Stimulated activated effector memory CD8-positive, alpha-beta T cell treated with anti-CD3 and anti-CD28 coated beads, Interleukin-12 subunit alpha, Interleukin-12 subunit beta, amount 100 ng/mL, for 72 hours (primary cell): Measurements from ENCODE around the gene ABHD12B.
"Not testable (repeated sequence)": the region's sequence is repeated elsewhere in the genome, so short reads cannot be mapped to it uniquely, and the experiment has no call there.

Experiments
- ATAC-seq: fragments of 150-1000 bp; cut with Tn5 transposase; 2 replicates; pipeline ENCODE4 v1.10.0; 2021
- DNase-seq, 2 donors: peaks; one replicate each; pipeline ENCODE4 v3.0.0; 2021 to 2022; ENCODE audit warnings: low spot score in 2 of 2
- H3K27ac Mint-ChIP-seq: one replicate; pipeline ENCODE4 v1.8.0; 2022; ENCODE audit warnings: mild to moderate bottlenecking, mixed read lengths
- H3K36me3 Mint-ChIP-seq: one replicate; pipeline ENCODE4 v1.8.0; 2022; ENCODE audit warnings: mild to moderate bottlenecking, mixed read lengths
- H3K4me1 Mint-ChIP-seq: one replicate; pipeline ENCODE4 v1.8.0; 2022; ENCODE audit warnings: mixed read lengths
- H3K4me3 Mint-ChIP-seq: one replicate; pipeline ENCODE4 v1.8.0; 2022; ENCODE audit warnings: mild to moderate bottlenecking, mixed read lengths
- H3K9me3 Mint-ChIP-seq: one replicate; pipeline ENCODE4 v1.8.0; 2022; ENCODE audit warnings: mixed read lengths

Gene ABHD12B

DNA sequence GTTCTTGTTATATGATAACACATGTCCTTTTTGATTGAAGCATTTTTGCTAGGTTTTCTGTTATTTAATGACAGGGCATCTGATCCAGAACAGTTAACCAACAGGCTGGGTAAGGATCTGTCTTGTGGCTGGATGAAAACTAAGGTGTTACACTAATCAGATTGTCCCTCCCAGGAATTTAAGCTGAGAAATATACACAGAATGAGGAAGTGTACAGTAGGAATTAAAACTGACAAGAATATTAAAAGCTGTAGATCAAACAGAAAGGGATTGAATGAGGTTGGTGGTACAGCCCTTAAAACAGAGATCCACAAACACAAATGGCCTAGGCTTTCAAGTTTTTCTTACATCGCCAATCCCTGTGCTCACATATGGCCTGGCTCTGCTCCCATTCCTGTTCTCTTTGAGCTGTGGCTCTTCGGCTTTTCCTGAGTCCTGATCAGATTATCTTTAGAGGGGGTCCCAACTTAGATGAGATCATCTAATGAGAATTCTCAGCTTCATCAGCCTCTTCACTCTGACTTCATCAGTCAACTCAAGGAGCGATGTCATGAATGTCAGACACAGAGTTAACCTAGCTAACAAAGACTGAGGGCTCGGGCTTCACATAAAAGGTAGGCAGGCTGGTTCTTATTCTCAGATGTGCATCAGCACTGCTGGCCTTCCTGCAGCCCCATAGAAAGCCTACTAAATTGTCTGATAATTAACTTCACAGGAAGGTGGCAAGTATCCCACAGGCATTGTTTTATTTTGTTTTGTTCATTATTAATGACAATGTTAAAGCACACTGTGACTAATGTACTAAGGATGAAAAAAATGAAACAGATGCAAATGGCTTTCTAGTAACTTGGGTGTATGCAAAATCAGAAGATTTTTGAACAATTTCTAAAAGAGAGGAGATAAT, 61.0 kb downstream of the ABHD12B start:
- H3K36me3 Mint-ChIP-seq = no peaks in the 10 kb centered on the region
- no peak for ATAC-seq

DNA sequence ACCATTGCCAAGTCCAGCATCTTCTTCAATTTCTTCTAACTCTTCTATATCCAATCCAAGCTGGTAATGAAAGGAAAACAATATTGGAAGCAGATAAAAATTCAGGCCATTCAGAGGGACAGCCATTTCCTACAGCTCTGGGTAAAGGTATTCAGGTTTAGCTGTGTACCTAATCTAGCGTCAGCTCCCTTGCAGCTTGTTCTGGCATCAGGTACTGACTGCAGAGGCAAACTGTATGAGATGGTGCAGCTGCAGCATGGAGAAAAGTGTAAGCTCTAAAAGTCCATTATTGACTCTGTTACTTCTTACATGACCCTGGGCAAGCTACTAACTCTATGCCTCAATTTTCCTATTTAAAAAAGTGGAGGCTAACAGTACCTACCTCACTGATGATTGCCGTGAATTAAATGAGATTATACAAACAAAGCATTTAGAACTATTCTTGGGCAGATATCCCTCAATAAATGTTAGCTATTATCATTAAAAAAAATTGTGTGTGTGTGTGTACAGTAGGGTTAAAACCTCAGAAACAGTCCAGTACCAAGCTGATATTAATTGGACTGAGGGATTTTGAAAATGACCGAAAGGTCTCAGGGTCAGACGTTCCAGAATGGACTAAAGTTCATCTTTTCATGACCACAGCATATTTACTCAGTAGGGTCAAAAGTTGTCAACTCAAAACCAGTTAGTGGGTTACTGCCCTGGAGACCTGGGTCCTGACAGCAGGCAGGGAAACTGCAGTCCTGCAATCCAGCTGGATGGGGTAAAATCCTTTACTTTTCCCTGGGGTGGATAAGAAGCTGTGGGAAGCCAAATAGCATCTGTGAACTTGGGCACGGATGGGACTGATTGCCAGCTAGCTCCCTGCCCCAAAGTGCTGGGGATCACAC, 63.5 kb downstream of the ABHD12B start:
- Mint-ChIP-seq H3K36me3 (no peaks in the 10 kb centered on the region), H3K4me1 (no peaks in the 10 kb centered on the region), H3K27ac (no peak overlapping the region), H3K4me3 (no peak overlapping the region), H3K9me3 (no peaks in the 10 kb centered on the region)
- DNase-seq (no peak), ATAC-seq (no peak)

More for the DNA sequence above, 61.0 kb downstream of the ABHD12B start:
- no peak overlapping the region for H3K27ac Mint-ChIP-seq
- no peaks in the 10 kb centered on the region for H3K9me3 Mint-ChIP-seq
- DNase-seq = no peak
- H3K4me3 Mint-ChIP-seq = no peak overlapping the region
- H3K4me1 Mint-ChIP-seq = no peaks in the 10 kb centered on the region

DNA sequence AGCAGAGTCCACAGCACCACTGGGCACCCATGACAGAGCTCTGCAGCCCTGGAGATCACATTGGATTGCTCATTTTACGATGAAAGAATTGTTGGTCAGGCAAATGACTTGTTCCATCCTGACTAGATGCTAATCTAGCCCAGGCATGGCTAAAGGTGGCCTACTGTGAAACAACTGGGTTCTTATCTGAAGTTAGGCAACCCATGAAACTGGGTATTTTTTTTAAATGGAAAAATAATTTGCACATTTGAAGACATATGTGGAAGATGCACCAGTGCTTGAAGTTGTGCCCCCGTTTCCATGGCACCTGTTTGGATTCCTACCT, 64.1 kb downstream of the ABHD12B start:
- Mint-ChIP-seq H3K4me1 (no peaks in the 10 kb centered on the region), H3K4me3 (no peak overlapping the region), H3K9me3 (no peaks in the 10 kb centered on the region), H3K36me3 (no peaks in the 10 kb centered on the region), H3K27ac (no peak overlapping the region)
- DNase-seq (no peak), ATAC-seq (no peak)

DNA sequence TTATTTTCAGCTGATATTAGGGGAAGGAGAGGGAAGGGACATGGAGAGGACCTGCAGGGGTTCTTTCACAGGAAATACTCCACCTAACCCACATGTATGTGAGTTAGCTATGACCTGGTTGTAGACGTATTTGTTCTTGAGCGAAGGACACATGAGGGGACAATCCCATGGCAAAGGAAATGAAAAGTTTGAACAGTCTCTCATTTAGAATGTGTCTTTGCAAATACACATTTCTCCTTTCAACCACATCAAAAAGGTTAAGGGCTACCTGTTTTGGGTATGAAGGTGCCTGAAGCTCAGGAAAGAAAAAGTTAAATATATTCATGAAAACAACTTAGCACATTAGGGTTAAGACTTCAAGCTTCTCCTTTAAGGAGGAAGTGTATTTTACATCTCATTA, 65.0 kb downstream of the ABHD12B start:
- H3K27ac Mint-ChIP-seq = no peak overlapping the region
- no peaks in the 10 kb centered on the region for H3K36me3 Mint-ChIP-seq
- H3K9me3 Mint-ChIP-seq = no peaks in the 10 kb centered on the region
- H3K4me1 Mint-ChIP-seq = no peaks in the 10 kb centered on the region
- ATAC-seq (no peak), DNase-seq (no peak)
- H3K4me3 Mint-ChIP-seq = no peak overlapping the region

DNA sequence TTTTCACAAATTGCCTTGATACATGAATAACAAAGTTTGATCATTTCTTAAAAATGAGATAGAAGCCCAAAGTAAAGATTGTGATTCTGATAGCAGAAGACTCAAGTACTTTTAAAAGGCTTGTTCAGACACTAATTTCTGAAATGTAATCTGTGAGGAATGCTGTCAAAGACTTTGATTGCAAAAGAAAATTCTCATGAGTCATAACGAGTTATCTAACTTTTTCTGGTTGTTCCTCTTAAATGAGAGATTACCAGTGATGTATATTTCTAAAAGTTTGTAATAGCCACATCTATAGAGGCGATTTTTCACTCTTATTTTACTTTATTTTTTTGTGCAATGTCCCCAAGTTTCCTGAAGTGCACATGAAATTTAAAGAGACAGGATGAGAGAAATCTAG, 65.5 kb downstream of the ABHD12B start:
- Mint-ChIP-seq H3K27ac (no peak overlapping the region), H3K4me1 (no peaks in the 10 kb centered on the region), H3K36me3 (no peaks in the 10 kb centered on the region), H3K9me3 (no peaks in the 10 kb centered on the region), H3K4me3 (no peak overlapping the region)
- ATAC-seq = no peak
- no peak for DNase-seq

DNA sequence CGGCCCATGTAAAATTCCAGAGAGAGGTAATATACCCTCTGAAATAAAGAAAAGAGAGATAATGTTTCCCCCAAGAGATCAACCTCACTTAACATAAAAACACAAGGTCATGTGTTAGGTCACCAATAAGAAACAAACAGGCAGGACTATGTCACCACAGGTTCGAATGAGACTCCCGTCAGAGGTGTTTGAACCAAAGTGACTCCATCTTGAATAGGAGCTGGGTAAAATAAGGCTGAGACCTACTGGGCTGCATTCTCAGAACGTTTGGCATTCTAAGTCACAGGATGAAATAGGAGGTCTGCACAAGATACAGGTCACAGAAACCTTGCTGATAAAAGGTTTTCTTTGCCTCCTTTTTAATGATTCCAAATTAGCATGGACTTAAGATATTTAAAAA, 65.9 kb downstream of the ABHD12B start:
- no peaks in the 10 kb centered on the region for H3K9me3 Mint-ChIP-seq
- no peaks in the 10 kb centered on the region for H3K36me3 Mint-ChIP-seq
- no peak overlapping the region for H3K27ac Mint-ChIP-seq
- no peak overlapping the region for H3K4me3 Mint-ChIP-seq
- no peak for ATAC-seq
- no peaks in the 10 kb centered on the region for H3K4me1 Mint-ChIP-seq
- DNase-seq = no peak

DNA sequence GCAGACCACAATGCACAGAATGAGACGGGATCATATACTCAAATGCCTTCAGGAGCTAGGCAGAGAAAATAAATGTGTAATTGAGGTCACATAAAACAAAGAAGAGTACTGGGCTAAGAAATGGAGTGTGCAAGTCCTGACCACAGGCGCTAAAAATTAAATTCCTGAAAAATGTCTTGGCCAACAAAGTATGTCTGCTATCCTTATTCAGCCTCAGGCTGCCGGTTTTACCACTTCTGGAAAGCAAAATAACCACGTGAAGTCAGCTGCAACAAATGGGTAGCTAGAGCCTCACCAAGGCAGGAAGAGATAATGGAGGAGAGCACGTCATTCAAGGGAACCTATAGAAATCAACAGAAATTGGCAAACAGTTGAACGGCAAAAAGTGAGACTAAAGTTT, 69.3 kb downstream of the ABHD12B start:
- H3K4me3 Mint-ChIP-seq = no peak overlapping the region
- ATAC-seq (no peak), DNase-seq (no peak)
- H3K9me3 Mint-ChIP-seq = no peaks in the 10 kb centered on the region
- no peaks in the 10 kb centered on the region for H3K36me3 Mint-ChIP-seq
- H3K4me1 Mint-ChIP-seq = peaks cover 8% of the 10 kb centered on the region
- H3K27ac Mint-ChIP-seq = no peak overlapping the region

DNA sequence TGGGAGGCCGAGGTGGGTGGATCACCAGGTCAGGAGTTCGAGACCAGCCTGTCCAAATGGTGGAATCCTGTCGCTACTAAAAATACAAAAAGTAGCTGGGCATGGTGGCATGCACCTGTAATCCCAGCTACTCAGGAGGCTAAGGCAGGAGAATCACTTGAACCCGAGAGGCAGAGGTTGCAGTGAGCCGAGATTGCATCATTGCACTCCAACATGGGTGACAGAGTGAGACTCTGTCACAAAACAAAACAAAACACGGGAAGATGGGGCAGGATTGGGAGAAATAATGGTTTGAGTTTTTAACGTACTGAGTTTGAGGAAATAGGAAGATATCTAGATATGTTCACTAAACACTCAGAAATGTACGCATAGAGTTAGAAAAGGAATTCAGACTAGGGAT, 69.8 kb downstream of the ABHD12B start:
- H3K9me3 Mint-ChIP-seq, H3K4me3 Mint-ChIP-seq, ATAC-seq, DNase-seq, H3K27ac Mint-ChIP-seq, H3K36me3 Mint-ChIP-seq, H3K4me1 Mint-ChIP-seq: not testable (repeated sequence)

DNA sequence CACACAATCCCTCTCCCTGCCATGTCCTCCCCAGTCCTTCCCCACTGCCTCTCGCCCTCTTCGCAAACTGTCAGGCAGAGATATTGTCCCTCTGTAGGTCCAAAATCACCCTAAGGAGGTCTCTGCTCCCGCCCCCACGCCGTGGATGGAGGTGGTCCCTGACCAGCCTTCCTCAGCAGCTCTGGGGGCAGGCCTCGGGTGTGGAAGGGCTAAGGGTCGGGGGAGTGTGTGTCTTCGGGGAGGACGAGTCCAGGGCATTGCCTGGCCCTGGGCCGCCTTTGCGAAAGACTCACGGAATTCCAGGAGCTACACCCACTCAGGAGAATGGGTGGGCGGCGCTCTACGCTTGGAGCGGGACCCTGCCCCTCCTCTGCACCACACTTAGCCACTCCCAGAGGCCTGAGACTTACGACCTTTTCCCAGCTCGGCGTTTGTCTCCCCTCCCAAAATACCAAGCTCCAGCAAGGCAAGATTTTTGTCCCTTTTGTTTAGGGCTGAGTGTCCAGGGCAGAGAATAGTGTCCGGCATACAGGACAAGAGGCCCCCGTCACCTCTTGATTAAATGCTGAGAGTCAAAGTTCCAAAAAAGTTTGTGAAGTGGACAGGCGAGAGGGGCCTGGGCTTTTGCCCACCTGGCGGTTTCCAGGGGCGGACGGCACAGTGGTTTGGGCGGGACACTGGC, 71.5 kb downstream of the ABHD12B start:
- no peak overlapping the region for H3K27ac Mint-ChIP-seq
- peak overlapping the region; percentile 78 for H3K4me3 Mint-ChIP-seq
- no peaks in the 10 kb centered on the region for H3K9me3 Mint-ChIP-seq
- DNase-seq = no peak
- H3K36me3 Mint-ChIP-seq = no peaks in the 10 kb centered on the region
- peaks cover 8% of the 10 kb centered on the region for H3K4me1 Mint-ChIP-seq
- no peak for ATAC-seq

DNA sequence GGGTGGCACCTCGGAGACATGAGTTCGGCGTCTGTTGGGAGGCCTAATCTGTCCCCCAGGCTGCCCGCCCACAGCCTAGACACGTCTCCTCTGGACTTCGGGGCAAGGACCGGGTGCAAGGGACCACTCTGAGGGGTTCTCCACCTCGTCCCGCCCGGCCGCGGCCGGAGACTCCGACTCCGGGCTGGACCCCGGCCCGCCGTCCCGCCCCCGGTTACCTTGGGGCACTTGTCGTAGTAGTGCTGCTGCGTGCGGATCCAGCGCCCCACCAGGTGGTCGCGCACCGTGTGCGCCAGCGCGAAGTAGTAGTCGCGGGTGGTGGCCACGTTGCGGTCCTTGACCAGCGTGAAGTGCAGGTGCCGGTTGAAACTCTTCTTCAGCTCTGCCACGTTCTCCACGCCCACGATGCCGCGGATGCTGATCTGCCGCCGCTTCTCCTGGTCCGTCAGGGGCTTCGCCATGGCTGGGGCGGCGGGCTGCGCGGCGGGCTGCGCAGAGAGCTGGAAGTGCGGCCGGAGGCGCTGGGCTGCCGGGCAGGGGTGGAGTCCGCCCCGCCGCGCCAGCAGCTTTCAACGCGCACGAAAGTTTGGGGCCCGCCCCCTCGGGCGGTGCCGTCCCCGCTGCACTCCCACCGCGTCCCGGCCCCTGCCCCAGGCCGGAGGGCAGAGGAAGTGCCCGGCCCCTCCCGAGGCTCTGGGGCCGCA, 72.2 kb downstream of the ABHD12B start, which contains the start of gene PYGL:
PYGL (minus strand) TSS at position 541 of the 704 bp plus-strand sequence; CDS start at position 461, 80 bp downstream.
- Mint-ChIP-seq H3K9me3 (no peaks in the 10 kb centered on the region), H3K27ac (no peak within 1 kb of the TSS), H3K36me3 (no peaks in the 10 kb centered on the region), H3K4me1 (peaks cover 8% of the 10 kb centered on the region), H3K4me3 (peak within 1 kb of the TSS; percentile 78)
- ATAC-seq (peak; percentile 81), DNase-seq (peak; percentile 20 to 62)

DNA sequence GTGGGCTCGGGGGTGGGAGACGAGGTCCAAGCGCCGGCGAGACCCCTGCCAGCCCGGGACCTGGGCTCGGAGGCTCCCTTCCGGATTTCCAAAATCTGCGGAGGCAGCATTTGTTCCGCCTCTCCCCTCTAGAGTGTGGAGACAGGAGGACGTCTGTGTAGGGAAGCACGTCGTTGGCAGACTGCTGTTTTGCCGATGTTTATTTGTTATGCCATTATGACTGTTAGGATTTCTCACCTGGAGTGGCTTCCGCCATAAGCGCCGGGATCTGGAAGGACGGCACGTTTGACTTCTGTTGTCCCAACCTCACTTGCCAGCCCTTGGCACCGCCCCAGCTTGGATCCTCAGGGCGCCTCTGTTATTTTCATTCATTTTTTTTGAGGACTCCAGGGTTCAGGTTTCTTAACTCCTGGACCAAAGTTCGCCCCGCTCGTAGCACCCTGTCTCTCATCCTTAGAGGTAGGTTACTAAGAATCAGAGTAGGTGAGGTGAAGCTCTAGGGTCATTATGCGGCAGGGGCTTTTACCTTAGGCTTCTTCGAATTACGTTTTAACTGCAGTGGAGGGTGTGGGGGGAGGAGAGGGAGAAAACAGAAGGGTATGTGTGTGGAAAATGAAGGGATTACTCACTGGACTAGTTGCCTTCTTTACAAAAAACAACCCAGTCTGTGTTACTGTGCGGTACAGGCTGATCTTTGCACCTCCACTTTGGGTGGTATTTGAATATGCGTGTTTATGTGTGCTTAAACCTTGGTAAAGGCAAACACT, 73.0 kb downstream of the ABHD12B start:
- DNase-seq = no peak
- no peak overlapping the region for H3K27ac Mint-ChIP-seq
- no peaks in the 10 kb centered on the region for H3K36me3 Mint-ChIP-seq

DNA sequence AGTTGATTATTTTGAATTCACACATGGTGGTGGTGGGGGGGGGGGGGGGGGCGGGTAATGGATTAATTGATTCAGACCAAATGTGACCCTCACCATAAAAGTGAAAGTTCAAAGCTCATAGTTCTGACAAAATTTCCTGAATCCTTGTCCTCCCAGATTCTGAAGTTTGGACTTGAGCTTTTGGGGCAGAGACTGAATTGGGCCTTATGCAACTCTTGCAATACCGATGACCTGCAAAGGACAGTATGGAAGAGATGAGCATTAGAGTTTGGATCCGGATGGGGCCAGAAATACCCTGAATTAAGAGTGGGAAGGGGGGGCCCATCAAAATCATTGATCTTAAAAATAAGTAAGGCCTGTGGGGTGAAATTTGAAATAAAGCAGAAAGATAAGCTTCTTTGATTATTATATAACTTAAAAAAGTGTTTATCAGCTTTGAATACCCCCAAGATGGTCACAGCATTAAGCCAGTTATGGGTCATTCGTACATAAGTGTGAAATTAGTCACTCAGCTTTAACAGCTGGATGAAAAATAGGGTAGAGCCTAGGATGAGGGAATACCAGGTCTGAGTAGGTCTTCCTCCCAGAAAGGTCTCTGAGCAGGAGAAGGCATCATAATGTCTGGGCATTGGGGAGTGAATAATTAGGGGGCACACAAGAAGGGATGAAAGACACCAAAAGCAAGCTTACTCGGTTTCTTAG, 74.5 kb downstream of the ABHD12B start:
- H3K4me3 Mint-ChIP-seq = no peak overlapping the region
- peaks cover 8% of the 10 kb centered on the region for H3K4me1 Mint-ChIP-seq
- no peaks in the 10 kb centered on the region for H3K36me3 Mint-ChIP-seq
- H3K27ac Mint-ChIP-seq = no peak overlapping the region
- no peak for DNase-seq
- H3K9me3 Mint-ChIP-seq = no peaks in the 10 kb centered on the region
- no peak for ATAC-seq

More for the DNA sequence above, 73.0 kb downstream of the ABHD12B start:
- H3K4me1 Mint-ChIP-seq = peaks cover 8% of the 10 kb centered on the region
- H3K4me3 Mint-ChIP-seq = peak overlapping the region; percentile 78
- ATAC-seq = peak; percentile 39
- no peaks in the 10 kb centered on the region for H3K9me3 Mint-ChIP-seq

DNA sequence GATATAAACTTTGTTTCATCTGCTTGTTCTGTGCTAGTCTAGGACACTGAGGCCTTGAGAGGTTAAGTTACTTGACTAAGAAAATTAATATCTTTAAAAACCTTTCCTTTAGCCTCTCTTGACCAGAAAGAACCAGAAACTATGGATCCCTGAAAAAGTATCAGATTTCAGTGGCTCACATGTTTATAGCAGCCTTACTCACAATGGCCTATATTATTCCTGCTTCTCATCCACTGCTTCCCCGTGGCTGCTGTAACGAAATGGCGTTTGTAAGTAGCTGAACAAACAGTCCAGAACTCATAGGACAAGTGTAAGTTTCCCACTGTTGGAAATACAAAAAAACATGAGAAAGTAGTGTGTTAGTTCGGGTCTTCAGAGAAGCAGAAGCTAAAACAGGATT, 75.6 kb downstream of the ABHD12B start:
- Mint-ChIP-seq H3K4me3 (no peak overlapping the region), H3K9me3 (no peaks in the 10 kb centered on the region), H3K27ac (no peak overlapping the region), H3K36me3 (no peaks in the 10 kb centered on the region), H3K4me1 (peaks cover 8% of the 10 kb centered on the region)
- ATAC-seq = no peak
- DNase-seq = no peak

DNA sequence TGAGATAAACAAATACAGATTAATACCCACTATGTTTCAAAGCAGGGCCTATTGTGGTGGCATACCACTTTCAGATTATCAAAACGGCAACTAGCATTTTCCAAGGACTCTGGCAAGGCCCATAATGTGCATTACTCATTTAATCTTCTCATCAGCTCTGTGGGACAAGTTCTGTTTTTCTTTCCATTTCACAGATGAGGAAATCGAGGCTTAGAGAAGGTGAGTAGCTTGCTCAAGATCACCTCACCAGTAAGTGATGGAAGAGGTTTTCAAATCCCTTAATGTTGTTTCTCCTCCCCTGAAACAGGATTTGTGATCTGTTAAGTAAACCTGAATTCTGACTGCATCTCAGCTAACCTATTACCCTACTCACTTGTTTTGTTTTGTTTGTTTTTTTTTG, 76.4 kb downstream of the ABHD12B start:
- Mint-ChIP-seq H3K4me3 (no peak overlapping the region), H3K9me3 (no peaks in the 10 kb centered on the region), H3K27ac (no peak overlapping the region), H3K36me3 (no peaks in the 10 kb centered on the region), H3K4me1 (peaks cover 8% of the 10 kb centered on the region)
- DNase-seq (no peak), ATAC-seq (no peak)
